AG09319 (cell line): ENCODE results near the gene MARK3.

Source experiments
- DNase-seq: peaks from one replicate; pipeline ENCODE4 v3.0.0-alpha.2; 2010; ENCODE audit warnings: low read depth; ENCODE audit errors: extremely low read depth
- CTCF ChIP-seq: IDR thresholded peaks from 2 replicates; pipeline ENCODE4 v1.5.1; 2011; ENCODE audit warnings: low read depth, mild to moderate bottlenecking, inconsistent platforms, low read length, moderate library complexity

MARK3 gene

GRCh38 chr14:103552846-103553210 is 167.6 kb downstream of the MARK3 start:
- TF ChIP-seq CTCF, result no peak
- no peak for DNase-seq
